Suppressor macrophage (primary cell): ENCODE results near the gene XRCC6.
"Not testable (repeated sequence)": the region's sequence is repeated elsewhere in the genome, so short reads cannot be mapped to it uniquely, and the experiment has no call there.

Experiments
- DNase-seq, 4 experiments: peaks; one replicate each; pipeline ENCODE4 v3.0.0-alpha.2; 2020 to 2022

Gene XRCC6

DNA sequence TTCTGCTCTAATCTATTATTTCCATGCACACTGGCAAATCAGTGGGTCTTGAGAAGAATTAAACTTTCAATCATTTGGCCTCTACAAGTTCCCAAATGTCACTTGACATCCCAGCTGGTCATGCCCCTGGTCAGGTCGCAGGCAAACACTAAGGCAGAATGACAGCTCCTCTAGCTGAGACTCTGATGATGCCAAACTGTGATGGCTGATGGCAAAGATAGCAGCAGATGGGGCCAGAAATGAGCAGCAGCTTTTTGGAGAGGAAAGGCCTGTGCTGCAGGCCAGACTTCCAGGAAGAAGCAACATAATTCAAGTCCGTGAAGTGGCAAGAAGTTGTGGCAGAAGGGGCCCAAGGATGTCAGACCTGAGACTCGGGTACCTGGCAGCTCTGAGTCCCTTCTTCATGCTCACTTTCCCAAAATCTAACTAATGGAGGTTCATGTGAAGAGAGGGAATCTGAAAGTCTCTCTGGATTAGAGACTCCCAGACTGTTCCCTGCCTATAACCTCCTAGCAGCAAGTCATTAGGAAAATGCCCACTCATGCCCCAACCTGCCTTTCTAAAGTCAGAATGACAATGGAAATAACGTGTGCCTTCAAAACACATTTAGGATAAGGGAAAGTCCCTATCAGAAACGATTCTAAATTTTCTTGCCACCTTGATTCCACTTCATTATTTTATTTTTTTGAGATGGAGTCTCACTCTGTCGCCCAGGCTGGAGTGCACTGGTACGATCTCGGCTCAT lies 22.0 kb upstream of the XRCC6 start:
- no peak for DNase-seq

DNA sequence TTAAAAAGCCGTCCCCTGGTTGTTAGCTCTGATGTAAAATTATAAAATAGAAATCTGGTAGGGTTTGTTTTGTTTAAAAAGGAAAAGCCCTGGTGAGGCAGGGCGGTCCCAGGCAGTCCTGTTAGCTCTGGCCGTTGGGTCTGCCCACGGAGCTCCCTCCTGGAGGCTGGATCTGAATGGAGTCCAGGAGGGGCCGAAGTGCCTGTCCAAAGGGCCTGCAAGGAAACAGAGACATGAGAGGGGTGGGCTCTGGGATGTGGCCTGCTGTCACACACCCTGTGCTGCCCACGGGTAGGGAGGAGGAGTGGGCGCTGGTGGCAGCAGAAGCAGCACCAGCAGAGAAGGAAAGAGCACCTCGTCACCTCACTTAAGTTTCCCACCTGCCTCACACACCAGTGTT lies 20.1 kb upstream of the XRCC6 start:
- DNase-seq: no peak

DNA sequence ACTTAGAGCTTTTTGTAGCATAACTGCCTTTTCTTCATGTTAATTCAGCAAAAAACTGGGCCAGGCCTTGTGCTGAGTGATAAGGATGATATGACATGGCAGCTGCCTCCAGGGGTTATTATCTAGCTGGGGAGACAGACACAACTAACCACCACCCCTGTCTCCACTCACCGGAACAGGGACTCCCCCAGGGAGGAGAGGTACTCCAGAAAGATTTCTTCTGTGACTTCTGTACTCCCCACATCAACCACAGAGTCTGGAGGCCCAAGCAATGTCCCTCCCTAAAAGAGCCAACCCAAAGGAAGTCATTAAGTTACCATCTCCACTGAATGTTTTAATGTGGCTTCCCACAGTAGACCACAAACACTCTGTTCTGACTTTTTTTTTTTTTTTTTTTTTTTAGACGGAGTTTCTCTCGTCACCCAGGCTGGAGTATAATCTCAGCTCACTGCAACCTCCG lies 17.2 kb upstream of the XRCC6 start:
- DNase-seq: no peak

- DNase-seq: no peak
Measured at GRCh38 chr22:41608386-41608785, 12.7 kb upstream of the XRCC6 start.

GRCh38 chr22:41612603-41613306 lies 8.3 kb upstream of the XRCC6 start:
- DNase-seq: no peak

GRCh38 chr22:41613456-41613855 lies 7.6 kb upstream of the XRCC6 start:
- no peak for DNase-seq

GRCh38 chr22:41619979-41620588 lies 1.0 kb upstream of the XRCC6 start:
- DNase-seq: peak; percentile 30 to 55 (median 36)

DNA sequence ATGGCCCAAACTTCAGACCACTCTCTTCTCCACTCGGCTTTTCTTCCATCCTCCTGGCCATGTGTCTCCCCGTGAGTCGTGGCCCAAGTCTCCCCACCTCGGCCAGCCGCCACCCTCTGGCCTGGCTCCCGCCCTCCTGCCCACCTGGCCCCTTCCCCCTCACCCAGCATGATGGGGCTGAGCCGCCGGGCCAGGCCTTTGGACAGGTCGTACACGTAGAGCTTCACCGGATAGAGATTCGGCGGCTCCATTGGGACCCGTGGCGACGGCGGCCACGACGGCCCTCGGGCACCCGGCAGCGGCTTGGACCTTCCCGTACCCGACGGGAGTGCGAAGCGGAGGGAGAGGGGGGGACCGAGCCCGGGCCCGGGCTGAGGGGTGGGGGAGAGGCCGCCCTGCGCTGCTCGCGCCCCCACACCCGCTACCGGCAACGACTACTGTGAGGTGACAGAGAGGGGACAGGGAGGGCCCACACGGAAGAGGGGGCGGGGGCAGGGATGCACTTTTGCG lies 451 bp upstream of the XRCC6 start, which contains the start of gene DESI1:
DESI1 (minus strand) TSS at position 455 of the 510 bp plus-strand sequence; CDS start at position 251, 204 bp downstream.
- DNase-seq: peak in 1 of 4 experiments; percentile 5

- no peak for DNase-seq
Measured at GRCh38 chr22:41621911-41622179, 750 bp downstream of the XRCC6 start.

DNA sequence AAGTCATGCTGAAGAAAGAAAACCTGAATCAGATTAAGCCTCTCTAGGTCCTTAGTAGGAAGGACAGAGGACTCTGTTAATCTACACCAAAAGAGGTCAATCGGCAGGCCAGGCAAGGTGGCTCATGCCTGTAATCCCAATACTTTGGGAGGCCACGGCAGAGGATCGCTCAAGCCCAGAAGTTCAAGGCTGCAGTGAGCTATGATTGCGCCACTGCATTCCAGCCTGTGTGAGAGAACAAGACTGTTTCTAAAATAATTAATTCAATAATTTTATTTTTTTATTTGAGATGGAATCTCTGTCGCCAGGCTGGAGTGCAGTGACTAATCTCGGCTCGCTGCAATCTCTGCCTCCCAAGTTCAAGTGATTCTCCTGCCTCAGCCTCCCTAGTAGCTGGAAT lies 4.5 kb downstream of the XRCC6 start:
- no peak for DNase-seq

GRCh38 chr22:41631115-41631514 lies 10.0 kb downstream of the XRCC6 start:
- DNase-seq: not testable (repeated sequence)

DNA sequence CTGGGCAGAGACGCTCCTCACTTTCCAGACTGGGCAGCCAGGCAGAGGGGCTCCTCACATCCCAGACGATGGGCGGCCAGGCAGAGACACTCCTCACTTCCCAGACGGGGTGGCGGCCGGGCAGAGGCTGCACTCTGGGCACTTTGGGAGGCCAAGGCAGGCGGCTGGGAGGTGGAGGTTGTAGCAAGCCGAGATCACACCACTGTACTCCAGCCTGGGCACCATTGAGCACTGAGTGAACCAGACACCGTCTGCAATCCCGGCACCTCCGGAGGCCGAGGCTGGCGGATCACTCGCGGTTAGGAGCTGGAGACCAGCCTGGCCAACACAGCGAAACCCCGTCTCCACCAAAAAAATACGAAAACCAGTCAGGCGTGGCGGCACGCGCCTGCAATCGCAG lies 10.5 kb downstream of the XRCC6 start:
- DNase-seq: not testable (repeated sequence)

- not testable (repeated sequence) for DNase-seq
Measured at GRCh38 chr22:41634610-41635009, 13.5 kb downstream of the XRCC6 start.

DNA sequence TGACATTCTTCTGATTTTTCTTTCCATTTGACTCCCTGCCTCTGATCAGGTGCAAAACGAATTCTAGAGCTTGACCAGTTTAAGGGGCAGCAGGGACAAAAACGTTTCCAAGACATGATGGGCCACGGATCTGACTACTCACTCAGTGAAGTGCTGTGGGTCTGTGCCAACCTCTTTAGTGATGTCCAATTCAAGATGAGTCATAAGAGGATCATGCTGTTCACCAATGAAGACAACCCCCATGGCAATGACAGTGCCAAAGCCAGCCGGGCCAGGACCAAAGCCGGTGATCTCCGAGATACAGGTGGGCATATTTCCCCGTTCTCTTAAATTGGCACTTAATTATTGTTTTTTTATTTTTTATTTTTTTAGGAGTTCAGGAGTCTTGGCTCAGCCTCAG lies 15.4 kb downstream of the XRCC6 start:
- no peak for DNase-seq

DNA sequence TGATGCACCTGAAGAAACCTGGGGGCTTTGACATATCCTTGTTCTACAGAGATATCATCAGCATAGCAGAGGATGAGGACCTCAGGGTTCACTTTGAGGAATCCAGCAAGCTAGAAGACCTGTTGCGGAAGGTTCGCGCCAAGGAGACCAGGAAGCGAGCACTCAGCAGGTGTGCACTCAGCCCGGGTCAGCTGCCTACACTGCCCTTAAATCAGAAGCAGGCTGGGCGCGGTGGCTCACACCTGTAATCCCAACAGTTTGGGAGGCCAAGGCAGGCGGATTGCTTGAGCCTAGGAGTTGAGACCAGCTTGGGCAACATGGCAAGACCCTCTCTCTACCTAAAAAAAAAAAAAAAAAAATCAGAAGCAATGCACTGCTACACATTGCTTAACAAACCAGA lies 16.5 kb downstream of the XRCC6 start:
- not testable (repeated sequence) for DNase-seq

- no peak for DNase-seq
Measured at GRCh38 chr22:41638124-41638523, 17.0 kb downstream of the XRCC6 start.

DNA sequence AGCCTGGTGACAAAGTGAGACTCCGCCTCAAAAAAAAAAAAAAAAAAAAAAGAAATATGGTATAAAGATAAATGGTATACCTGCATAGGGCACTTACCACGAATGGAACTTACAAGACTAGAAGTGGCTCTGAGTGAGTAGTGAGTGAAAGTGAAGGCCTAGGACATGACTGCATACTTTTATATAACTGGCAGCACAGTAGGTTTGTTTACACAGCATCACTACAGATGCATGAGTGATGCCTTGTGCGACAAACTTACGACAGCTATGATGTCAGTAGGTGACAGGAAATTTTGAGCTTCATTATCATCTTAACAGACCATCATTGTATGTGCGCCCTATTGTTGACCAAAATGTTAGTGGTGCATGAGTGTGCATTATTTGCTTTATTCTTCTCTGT lies 17.7 kb downstream of the XRCC6 start:
- DNase-seq: no peak

DNA sequence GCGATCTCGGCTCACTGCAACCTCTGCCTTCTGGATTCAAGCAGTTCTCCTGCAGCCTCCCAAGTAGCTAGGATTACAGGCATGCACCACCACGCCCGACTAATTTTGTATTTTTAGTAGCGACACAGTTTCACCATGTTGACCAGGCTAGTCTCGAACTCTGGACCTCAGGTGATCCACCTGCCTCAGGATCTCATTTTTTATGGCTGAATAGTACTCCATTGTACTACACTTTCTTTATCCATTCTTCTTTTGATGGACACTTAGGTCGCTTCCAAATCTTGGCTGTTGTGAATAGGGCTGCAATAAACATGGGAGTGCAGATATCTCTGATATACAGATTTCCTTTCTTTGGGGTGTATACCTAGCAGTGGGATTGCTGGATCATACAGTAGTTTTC lies 20.8 kb downstream of the XRCC6 start:
- no peak for DNase-seq

DNA sequence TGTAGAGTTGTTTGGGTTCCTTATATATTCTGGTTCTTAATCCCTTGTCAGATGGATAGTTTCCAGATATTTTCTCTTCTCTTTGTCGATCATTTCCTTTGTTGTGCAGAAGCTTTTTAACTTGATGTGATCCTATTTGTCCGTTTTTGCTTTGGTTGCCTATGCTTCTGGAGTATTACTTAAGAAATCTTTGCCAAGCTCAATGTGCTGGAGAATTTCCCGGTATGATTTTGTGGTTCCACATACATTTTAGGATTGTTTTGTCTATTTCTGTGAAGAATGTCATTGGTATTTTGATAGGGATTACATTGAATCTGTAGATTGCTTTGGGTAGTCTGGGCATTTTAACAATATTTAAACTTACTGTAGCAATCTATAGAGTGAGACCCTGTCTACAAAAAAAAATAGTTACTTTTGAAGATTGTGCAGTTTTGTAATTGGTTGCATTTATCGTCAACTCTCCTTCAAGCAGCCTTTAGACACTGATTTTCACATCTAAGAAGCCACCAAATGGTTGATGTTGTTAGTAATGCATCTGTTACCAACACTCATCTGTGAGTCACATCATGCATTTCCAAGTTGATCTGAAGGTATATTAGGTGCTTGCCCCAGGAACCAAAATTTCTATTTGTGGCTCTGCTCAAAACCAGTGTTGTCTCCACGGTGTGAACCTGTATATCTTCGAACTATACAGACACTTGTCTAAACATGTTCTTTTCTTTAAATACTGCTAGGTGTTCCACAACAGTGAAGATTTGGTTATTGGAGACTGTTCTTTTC lies 21.4 kb downstream of the XRCC6 start:
- DNase-seq: no peak

- no peak for DNase-seq
Measured at GRCh38 chr22:41647771-41648170, 26.7 kb downstream of the XRCC6 start.

- DNase-seq: no peak
Measured at GRCh38 chr22:41648432-41648831, 27.3 kb downstream of the XRCC6 start.

DNA sequence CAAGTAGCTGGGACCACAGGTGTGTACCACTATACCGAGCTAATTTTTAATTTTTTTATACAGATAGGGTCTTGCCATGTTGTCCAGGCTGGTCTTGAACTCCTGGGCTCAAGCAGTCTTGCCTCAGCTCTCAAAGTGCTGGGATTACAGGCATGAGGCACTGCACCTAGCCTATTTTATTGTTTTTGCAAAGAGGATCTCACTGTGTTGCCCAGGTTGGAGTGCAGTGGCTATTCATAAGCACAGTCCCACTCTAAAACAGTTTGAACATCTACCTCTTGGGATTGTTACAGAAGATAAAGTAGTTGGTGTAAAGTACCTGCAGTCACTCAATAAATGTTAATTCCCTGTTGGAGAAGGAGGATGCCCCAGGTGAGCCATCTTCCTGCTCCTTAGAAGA lies 29.1 kb downstream of the XRCC6 start:
- no peak for DNase-seq

- DNase-seq: no peak
Measured at GRCh38 chr22:41650821-41651220, 29.7 kb downstream of the XRCC6 start.
